RWPE2 (cell line): ENCODE data around the gene CMSS1.

ENCODE experiments used
- ATAC-seq: fragments of 200-7000 bp; cut with Tn5 transposase; 3 replicates; pipeline ENCODE4 v1.9.1; 2021; ENCODE audit warnings: low read depth
- DNase-seq: peaks from one replicate; pipeline ENCODE4 v3.0.0-alpha.2; 2020; ENCODE audit warnings: low spot score
- H3K27ac ChIP-seq: fragments of 450-650 bp; 2 replicates; pipeline ENCODE4 v1.5.1; 2017; ENCODE audit warnings: mild to moderate bottlenecking; ENCODE audit not compliant: poor library complexity, severe bottlenecking
- H3K27me3 ChIP-seq: fragments of 250-450 bp; sonication (Bioruptor Pico); 2 replicates; pipeline ENCODE4 v1.5.1; 2021; ENCODE audit warnings: mild to moderate bottlenecking, moderate library complexity; ENCODE audit not compliant: insufficient read depth, poor library complexity, severe bottlenecking
- H3K36me3 ChIP-seq: fragments of 250-450 bp; sonication (Bioruptor Pico); 2 replicates; pipeline ENCODE4 v1.5.1; 2020; ENCODE audit warnings: low read depth, mild to moderate bottlenecking, moderate library complexity
- H3K4me1 ChIP-seq: fragments of 250-450 bp; sonication (Bioruptor Pico); 2 replicates; pipeline ENCODE4 v1.5.1; 2021; ENCODE audit warnings: mild to moderate bottlenecking, moderate library complexity; ENCODE audit not compliant: insufficient read depth, poor library complexity, severe bottlenecking
- H3K4me3 ChIP-seq: fragments of 250-450 bp; sonication (Bioruptor Pico); 2 replicates; pipeline ENCODE4 v1.5.1; 2021; ENCODE audit warnings: mild to moderate bottlenecking, moderate library complexity; ENCODE audit not compliant: severe bottlenecking
- H3K9me3 ChIP-seq: fragments of 250-450 bp; sonication (Bioruptor Pico); 2 replicates; pipeline ENCODE4 v1.5.1; 2021; ENCODE audit warnings: mild to moderate bottlenecking, moderate library complexity; ENCODE audit not compliant: severe bottlenecking
- TF ChIP-seq, protein P1 (sequence below): fragments of 450-650 bp; IDR thresholded peaks from one replicate; pipeline ENCODE4 v1.5.1; 2017; ENCODE audit warnings: mild to moderate bottlenecking, moderate library complexity; ENCODE audit not compliant: poor library complexity, severe bottlenecking

The CMSS1 gene

GRCh38 chr3:99810403-99810802 is 7.3 kb upstream of the CMSS1 start:
- Histone ChIP-seq H3K36me3 (no peaks in the 10 kb centered on the region), H3K4me1 (no peaks in the 10 kb centered on the region), H3K9me3 (no peaks in the 10 kb centered on the region), H3K27ac (no peak overlapping the region), H3K4me3 (no peak overlapping the region), H3K27me3 (no peaks in the 10 kb centered on the region)
- TF ChIP-seq, protein P1, sequence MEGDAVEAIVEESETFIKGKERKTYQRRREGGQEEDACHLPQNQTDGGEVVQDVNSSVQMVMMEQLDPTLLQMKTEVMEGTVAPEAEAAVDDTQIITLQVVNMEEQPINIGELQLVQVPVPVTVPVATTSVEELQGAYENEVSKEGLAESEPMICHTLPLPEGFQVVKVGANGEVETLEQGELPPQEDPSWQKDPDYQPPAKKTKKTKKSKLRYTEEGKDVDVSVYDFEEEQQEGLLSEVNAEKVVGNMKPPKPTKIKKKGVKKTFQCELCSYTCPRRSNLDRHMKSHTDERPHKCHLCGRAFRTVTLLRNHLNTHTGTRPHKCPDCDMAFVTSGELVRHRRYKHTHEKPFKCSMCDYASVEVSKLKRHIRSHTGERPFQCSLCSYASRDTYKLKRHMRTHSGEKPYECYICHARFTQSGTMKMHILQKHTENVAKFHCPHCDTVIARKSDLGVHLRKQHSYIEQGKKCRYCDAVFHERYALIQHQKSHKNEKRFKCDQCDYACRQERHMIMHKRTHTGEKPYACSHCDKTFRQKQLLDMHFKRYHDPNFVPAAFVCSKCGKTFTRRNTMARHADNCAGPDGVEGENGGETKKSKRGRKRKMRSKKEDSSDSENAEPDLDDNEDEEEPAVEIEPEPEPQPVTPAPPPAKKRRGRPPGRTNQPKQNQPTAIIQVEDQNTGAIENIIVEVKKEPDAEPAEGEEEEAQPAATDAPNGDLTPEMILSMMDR, result no peak
- ATAC-seq, result no peak
- DNase-seq, result no peak

- Histone ChIP-seq H3K4me3 (peak overlapping the region; percentile 57), H3K27ac (peak overlapping the region; percentile 40), H3K36me3 (peaks cover 5% of the 10 kb centered on the region; the same call in 1 of the 2 replicates), H3K9me3 (no peaks in the 10 kb centered on the region), H3K27me3 (no peaks in the 10 kb centered on the region), H3K4me1 (peaks cover 6% of the 10 kb centered on the region)
- TF ChIP-seq, protein P1, result no peak
- ATAC-seq, result no peak
- no peak for DNase-seq
Measured at GRCh38 chr3:99817047-99817436, 620 bp upstream of the CMSS1 start.

- Histone ChIP-seq H3K4me1 (peaks cover 6% of the 10 kb centered on the region), H3K4me3 (no peak overlapping the region), H3K27ac (no peak overlapping the region), H3K27me3 (no peaks in the 10 kb centered on the region), H3K9me3 (no peaks in the 10 kb centered on the region), H3K36me3 (peaks cover 5% of the 10 kb centered on the region; the same call in 1 of the 2 replicates)
- TF ChIP-seq, protein P1, result no peak
- DNase-seq, result no peak
- ATAC-seq, result no peak
Measured at GRCh38 chr3:99818818-99819217, 1.2 kb downstream of the CMSS1 start.

- H3K4me1 ChIP-seq, result peaks cover 10% of the 10 kb centered on the region
- no peaks in the 10 kb centered on the region for H3K27me3 ChIP-seq
- ATAC-seq (no peak), DNase-seq (no peak)
- no peak overlapping the region for H3K4me3 ChIP-seq
- TF ChIP-seq, protein P1, result no peak
- no peak overlapping the region for H3K27ac ChIP-seq
- no peaks in the 10 kb centered on the region for H3K9me3 ChIP-seq
- H3K36me3 ChIP-seq, result peaks cover 5% of the 10 kb centered on the region; the same call in 1 of the 2 replicates
Measured at GRCh38 chr3:99823723-99824711, 6.4 kb downstream of the CMSS1 start.
